Gastrocnemius medialis (tissue), 4 donors: Measurements from ENCODE around the gene RARB.

Experiments used
- CTCF ChIP-seq, 5 experiments: fragments of 450-650 bp in 3 of 5; fragments of 200-600 bp in 2 of 5; sonication (generic) in 2 of 5; IDR thresholded peaks in 4 of 5; conservative IDR thresholded peaks in 1 of 5; 1 replicate in 4 of 5; 2 replicates in 1 of 5; pipeline ENCODE4 v1.5.1; 2016 to 2019; ENCODE audit warnings: antibody characterized with exemption in 5 of 5, mild to moderate bottlenecking in 3 of 5, moderate library complexity in 3 of 5
- POLR2A ChIP-seq, 2 donors: fragments of 450-650 bp; IDR thresholded peaks; one replicate each; pipeline ENCODE4 v1.6.1; 2017; ENCODE audit warnings: antibody characterized with exemption in 2 of 2, mild to moderate bottlenecking in 2 of 2, moderate library complexity in 2 of 2

GRCh38 chr3:25421747-25422146 lies 6.3 kb upstream of the RARB start:
- TF ChIP-seq CTCF (IDR thresholded peaks at IDR 0.05 in 4 of 5, conservative IDR thresholded peaks at IDR 0.05 in 1 of 5), result no peak
- no peak for TF ChIP-seq POLR2A (IDR thresholded peaks at IDR 0.05)
